A549 (cell line): Measurements from ENCODE around the gene ZNF185.

ENCODE experiments used
- CTCF ChIP-seq: fragments of >200 bp; sonication (Bioruptor Twin); formaldehyde crosslinking; IDR thresholded peaks from 3 replicates; pipeline ENCODE4 v1.5.1; 2016
- NR3C1 ChIP-seq: fragments of >200 bp; sonication (Bioruptor Twin); formaldehyde crosslinking; IDR thresholded peaks from 3 replicates; pipeline ENCODE4 v1.6.1; 2017
- SREBF2 ChIP-seq: fragments of 450-650 bp; IDR thresholded peaks from 2 replicates; pipeline ENCODE4 v1.6.1; 2014; ENCODE audit warnings: mild to moderate bottlenecking, moderate library complexity

GRCh38 chrX:152895724-152896420, 2.0 kb upstream of the ZNF185 start:
- TF ChIP-seq CTCF (no peak), NR3C1 (no peak), SREBF2 (no peak)
